K562 treated with DMSO at 1 percent for 4 hours (cell line): Measurements from ENCODE around the gene EOMES. TPM values are rescaled to one million over a fixed set of nuclear protein-coding genes. Genes with fewer than 3 reads are reported as not detected.

Experiments
- total RNA-seq: library from RNA; unstranded; fragments of 300-600 nt; gene quantifications from 2 replicates; pipeline ENCODE4 v1.2.3, GENCODE V29; 2022; ENCODE audit not compliant: insufficient read depth

EOMES gene
- total RNA-seq, result not detected in 2 replicates

DNA sequence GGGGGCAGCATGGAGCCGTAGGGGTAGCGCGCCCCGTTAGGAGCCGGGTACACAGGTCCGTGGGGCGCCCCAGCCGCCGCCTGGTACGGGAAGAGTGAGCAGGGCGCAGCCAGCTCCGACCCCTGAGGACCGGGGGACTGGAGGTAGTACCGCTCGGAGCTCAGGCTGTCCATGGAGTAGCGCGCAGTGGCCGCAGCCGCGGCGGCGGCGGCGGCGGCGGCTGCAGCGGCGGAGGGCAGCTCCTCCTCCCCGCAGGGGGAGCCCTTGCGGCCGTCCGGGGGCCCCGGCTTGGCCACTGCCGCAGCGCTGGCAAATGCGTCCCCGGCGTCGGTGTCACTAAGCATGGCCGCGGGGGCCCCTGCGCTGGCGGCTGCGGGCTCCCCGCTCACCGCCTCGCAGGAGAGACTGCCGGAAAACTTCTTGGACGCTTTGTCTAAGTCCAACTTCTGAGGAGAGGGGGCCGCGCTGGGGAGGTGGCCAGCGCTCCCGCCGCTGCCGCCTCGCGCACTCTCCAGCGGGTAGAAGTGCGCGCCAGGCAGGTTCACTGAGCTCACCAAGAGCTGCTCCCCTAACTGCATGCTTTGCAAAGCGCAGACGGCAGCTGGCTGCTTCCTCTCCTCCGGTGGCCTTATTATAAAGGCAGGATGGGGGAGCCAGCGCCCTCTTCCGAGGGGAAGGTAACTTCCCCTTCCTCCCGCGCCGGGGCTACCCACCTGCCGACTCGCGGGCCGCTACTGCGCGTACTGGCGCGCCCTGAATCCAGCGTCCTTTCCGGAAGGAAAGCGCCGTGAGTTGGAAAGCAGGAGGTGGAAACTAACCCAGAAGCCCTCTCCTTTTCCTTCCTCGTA is at the start of gene EOMES:
Gene EOMES (minus strand): TSS at position 607 of the 848 bp plus-strand sequence. CDS start 29 bp downstream, at position 578.

Other genes with a start within 250 kb of the EOMES start
- 2.1 and 5.1 TPM in 2 replicates for gene SLC4A7, start 237.9 kb downstream of the EOMES start, total RNA-seq